ENCODE measurements around the gene ABTB2.
A peak's percentile ranks its signal among the peaks of the same experiment; 100 is the strongest.

Gene ABTB2

DNA sequence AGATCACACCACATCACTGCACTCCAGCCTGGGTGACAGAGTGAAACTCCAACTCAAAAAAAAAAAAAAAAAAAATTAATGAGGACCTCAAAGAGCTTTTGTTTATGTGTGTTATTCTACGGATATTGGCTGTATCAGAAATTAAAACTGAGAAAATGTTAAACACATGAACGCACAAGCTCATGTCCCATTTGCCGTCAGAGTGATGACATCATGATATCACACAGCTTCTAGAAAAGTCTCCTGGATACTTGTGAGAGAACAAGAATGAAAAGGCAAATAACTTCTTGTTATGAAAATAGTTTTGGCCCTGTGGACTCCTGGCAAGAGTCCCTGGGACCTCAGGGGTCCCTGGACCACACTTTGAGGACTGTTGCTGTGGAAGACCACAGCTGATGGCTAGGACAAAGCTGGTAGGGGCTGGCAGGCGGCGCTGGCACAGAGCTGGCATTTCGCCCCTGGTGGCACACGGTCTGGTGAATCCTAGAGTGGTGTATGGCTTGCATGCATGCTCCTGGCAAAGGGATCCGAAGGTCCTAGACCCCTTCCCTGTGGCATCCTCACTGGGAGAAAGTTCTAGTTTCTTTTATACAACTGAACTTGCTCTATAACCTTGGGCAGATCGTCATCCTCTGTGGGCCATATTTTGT is 178.7 kb downstream of the ABTB2 start:
- Mint-ChIP-seq H3K27ac (no peak overlapping the region), H3K4me3 (no peak overlapping the region), H3K4me1 (peaks cover 37% of the 10 kb centered on the region), H3K9me3 (no peaks in the 10 kb centered on the region), H3K36me3 (no peaks in the 10 kb centered on the region)
- no peak for ATAC-seq
- no peak for DNase-seq (ENCODE audit: low spot score in 2 of 2)

DNA sequence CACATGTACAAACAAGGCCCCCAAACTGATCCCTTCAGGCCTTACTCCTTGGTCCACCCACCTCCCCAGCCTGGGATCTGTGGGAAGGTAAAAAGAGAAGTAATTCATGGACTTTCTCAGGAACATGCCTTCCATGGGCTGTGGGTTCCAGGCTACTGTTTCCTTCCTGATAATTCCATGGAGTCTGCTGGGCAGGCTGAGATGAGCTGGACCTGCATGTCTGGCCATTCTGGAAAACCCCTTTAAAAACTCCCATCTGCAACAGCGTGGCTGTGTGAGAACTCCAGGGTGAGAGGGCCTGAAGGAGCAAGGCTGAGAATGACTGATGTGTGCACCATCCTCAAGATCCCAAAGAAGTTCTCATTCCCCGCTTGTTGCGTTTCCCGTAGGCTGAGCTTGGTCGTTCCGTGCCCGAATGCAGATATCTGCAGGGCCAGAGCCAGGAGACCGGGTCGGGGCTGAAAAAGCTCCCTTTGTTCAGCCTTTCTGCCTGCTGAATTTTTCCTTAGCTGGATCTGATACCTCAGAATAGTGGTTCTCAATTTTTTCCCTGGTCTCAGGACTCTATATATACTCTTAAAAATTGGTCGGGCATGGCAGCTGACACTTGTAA is 179.5 kb downstream of the ABTB2 start:
- ATAC-seq (no peak), DNase-seq (ENCODE audit: low spot score in 2 of 2) (no peak)
- no peak overlapping the region for H3K4me3 Mint-ChIP-seq
- H3K36me3 Mint-ChIP-seq: no peaks in the 10 kb centered on the region
- no peak overlapping the region for H3K27ac Mint-ChIP-seq
- H3K4me1 Mint-ChIP-seq: peaks cover 45% of the 10 kb centered on the region
- no peaks in the 10 kb centered on the region for H3K9me3 Mint-ChIP-seq

DNA sequence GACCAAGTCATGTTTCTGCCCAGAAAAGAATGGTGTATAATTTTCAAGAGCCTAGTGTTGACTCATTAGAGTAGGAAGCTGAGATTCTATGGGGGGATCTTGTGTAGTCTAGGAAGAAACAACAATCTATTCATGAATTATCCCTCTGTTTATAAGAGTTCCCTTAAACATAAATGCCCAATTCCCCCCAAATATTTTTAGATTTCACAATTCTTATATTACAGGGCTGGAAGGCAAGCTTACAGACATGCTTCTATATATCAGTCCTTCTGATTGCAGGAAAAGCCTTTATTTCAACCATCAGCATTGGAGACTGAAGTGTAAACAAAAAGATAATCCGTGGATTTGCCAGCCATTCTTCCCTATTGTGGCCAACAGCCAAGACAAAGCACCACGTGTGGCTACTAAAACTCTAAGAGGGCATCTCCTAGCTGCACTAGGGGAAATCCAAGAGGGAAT is 181.0 kb downstream of the ABTB2 start:
- no peak for DNase-seq (ENCODE audit: low spot score in 2 of 2)
- no peak for ATAC-seq
- no peaks in the 10 kb centered on the region for H3K9me3 Mint-ChIP-seq
- H3K4me3 Mint-ChIP-seq: no peak overlapping the region
- no peak overlapping the region for H3K27ac Mint-ChIP-seq
- H3K36me3 Mint-ChIP-seq: no peaks in the 10 kb centered on the region
- H3K4me1 Mint-ChIP-seq: peaks cover 43% of the 10 kb centered on the region

DNA sequence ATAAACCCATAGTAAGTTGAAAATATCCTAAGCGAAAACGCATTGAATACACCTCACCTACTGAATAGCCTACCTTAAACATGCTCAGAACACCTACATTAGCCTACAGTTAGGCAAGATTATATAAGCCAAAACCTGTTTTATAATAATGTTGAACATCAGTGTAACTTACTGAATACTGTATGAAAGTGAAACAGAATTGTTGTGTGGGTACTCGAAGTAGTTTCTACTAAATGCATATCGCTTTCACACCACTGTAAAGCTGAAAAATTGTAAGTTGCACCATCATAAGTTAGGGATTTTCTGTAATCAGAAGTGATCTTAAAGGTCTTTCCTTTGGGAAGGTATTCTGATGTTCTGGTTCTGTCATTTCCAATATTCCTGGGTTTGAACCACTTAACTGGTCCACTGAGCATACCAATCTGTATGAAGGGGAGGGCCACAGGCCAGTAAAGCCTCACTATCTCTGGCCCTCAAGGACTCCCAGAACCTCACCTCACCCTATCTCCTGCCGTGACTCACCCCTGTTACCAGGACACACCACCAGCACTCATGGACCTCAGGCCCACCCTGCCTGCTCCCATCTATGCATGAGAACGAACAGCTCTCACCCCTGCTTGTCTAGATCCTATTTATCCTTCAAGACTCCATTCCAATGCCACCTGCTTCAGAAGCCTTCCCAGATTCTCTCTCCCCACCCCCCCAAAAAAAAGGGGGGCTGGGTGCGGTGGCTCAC is 182.4 kb downstream of the ABTB2 start:
- Mint-ChIP-seq H3K4me3 (peak overlapping the region; percentile 60), H3K36me3 (no peaks in the 10 kb centered on the region), H3K27ac (no peak overlapping the region), H3K4me1 (peaks cover 30% of the 10 kb centered on the region), H3K9me3 (no peaks in the 10 kb centered on the region)
- DNase-seq (ENCODE audit: low spot score in 2 of 2): no peak
- no peak for ATAC-seq

DNA sequence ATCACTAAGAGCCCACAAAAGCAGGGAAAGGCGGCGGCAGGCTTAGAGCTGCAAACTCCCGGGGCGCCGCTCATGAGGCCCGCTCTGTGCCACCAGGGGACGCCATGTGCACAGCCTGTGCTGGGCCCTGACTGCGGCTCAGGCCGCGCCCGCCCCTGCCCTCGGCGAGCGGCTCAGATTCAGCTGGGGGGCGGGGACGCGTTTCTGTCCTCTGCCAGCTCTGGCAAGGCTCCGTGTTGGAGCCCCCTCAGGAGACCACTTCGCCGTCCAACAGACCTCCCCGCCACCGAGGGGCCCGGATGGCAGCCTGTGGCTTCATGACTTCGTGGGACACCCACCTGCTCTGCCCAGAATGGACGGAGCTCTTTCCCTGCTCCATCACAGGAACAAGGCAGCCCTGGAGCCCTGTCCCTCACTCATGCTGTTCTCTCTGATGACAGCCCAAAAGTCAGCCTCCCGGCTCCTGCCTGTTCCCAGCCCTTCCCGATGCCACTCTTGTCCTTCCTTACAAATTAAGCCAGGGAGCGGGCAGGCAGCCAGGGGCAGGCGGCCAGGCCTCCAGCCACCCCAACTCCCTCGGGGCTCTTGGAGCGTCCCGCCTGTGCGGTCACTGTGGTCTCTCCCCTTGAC is 183.3 kb downstream of the ABTB2 start:
- Mint-ChIP-seq H3K27ac (no peak overlapping the region), H3K9me3 (no peaks in the 10 kb centered on the region)
- peak; percentile 81 to 89 for DNase-seq (ENCODE audit: low spot score in 2 of 2)

DNA sequence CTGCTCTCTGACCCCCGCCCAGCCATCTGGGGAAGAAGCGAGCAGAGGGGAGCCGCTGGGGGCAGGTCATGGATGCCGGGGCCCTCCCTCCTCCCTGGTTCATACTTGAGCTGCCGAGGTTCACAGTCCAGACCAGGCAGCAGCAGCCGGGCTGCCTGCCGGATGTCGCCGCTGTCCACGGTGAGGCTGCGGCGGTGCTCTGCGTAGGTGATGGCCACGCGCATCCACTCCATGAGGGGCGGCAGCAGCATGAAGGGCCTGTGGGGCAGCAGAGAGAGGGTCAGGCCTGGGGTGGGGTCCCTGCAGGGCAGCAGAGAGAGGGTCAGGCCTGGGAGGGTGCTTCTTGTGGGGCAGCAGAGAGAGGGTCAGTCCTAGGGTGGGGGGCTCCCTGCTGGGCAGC is 184.8 kb downstream of the ABTB2 start:
- Mint-ChIP-seq H3K9me3 (no peaks in the 10 kb centered on the region), H3K4me1 (peaks cover 30% of the 10 kb centered on the region), H3K27ac (no peak overlapping the region), H3K4me3 (no peak overlapping the region), H3K36me3 (no peaks in the 10 kb centered on the region)
- ATAC-seq (no peak), DNase-seq (ENCODE audit: low spot score in 2 of 2) (no peak)

More for the DNA sequence above, 183.3 kb downstream of the ABTB2 start:
- Mint-ChIP-seq H3K4me3 (peak overlapping the region; percentile 60), H3K4me1 (peaks cover 30% of the 10 kb centered on the region), H3K36me3 (no peaks in the 10 kb centered on the region)
- ATAC-seq: peak; percentile 98

DNA sequence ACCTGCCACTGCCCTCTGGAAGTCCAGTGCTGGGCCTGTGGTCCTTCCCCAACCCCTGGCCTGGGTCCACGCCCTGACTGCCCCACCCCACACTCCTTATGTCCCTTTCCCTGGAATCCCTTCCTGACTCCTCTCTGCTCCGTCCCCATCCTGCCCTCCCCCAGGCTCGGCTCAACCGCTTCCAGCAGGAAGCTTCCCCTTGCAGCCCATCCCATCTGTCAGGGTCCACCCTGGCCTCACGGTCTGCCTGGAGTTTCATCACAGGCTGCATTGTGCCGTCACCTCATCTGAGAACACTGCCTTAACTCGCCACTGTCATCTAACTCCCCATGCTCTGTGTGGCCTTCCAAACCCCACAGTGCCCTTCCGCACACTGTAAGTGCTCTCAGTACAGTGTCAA is 188.1 kb downstream of the ABTB2 start:
- H3K4me3 Mint-ChIP-seq: no peak overlapping the region
- no peaks in the 10 kb centered on the region for H3K36me3 Mint-ChIP-seq
- H3K4me1 Mint-ChIP-seq: peaks cover 10% of the 10 kb centered on the region
- no peak overlapping the region for H3K27ac Mint-ChIP-seq
- DNase-seq (ENCODE audit: low spot score in 2 of 2): no peak
- ATAC-seq: no peak
- H3K9me3 Mint-ChIP-seq: no peaks in the 10 kb centered on the region

DNA sequence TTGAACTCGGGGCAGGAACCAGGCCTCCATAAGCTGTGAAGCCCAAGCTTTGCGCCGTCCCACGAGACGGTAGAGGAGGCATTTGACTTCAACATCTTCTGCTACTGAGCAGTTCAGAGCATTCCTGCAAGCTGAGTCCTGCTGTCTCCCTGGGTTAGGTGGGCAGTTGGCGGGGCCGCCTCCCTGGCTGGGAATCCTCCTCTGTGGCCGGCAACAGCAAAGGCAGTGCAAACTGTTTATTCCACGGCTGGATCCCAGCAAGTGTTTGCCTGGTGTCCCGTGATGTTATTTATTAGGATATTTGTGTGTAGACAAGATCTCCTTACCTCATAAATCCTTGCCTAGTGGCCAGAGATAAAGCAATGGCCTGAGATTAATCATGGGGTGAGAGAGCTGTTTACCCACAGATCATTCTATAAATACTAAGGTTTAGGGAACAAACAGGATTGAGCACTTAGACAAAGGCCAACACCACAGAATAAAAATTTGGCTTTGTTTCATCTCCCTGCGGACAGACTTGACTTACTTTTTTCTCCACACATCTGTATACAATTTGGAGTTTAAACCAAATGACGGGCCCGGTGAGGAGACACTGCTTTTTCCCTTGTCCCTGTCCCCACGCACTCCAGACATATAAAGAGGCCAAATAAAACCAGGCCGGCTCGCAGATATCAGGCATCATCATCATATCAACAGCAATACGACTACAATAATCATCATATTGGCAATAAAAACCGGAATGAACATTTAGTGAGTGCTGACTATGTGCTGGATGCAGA is 189.0 kb downstream of the ABTB2 start:
- no peak for ATAC-seq
- no peak overlapping the region for H3K4me3 Mint-ChIP-seq
- no peak for DNase-seq (ENCODE audit: low spot score in 2 of 2)
- H3K27ac Mint-ChIP-seq: no peak overlapping the region
- no peaks in the 10 kb centered on the region for H3K36me3 Mint-ChIP-seq
- peaks cover 5% of the 10 kb centered on the region for H3K4me1 Mint-ChIP-seq
- no peaks in the 10 kb centered on the region for H3K9me3 Mint-ChIP-seq

DNA sequence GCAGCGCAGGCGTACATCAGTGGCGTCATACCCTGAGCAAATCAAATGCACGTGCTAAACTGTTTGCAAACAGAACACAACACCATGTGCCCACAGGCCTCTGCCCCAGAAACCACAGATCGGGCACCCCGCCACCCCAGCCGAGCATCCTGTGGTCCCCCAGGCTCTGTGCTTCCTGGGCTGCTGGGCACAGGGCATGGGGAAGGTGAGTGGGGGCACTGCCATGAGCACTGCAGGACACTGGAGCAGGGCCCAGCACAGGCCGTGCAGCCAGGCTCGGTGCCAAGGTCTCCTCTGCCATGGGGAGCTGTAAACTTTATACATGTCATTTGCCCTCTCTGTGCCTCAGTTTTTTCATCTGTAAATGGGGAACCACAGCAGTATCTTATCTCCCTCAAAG is 189.8 kb downstream of the ABTB2 start:
- H3K4me3 Mint-ChIP-seq: no peak overlapping the region
- no peaks in the 10 kb centered on the region for H3K9me3 Mint-ChIP-seq
- DNase-seq (ENCODE audit: low spot score in 2 of 2) (no peak), ATAC-seq (no peak)
- H3K4me1 Mint-ChIP-seq: no peaks in the 10 kb centered on the region
- no peaks in the 10 kb centered on the region for H3K36me3 Mint-ChIP-seq
- H3K27ac Mint-ChIP-seq: no peak overlapping the region

DNA sequence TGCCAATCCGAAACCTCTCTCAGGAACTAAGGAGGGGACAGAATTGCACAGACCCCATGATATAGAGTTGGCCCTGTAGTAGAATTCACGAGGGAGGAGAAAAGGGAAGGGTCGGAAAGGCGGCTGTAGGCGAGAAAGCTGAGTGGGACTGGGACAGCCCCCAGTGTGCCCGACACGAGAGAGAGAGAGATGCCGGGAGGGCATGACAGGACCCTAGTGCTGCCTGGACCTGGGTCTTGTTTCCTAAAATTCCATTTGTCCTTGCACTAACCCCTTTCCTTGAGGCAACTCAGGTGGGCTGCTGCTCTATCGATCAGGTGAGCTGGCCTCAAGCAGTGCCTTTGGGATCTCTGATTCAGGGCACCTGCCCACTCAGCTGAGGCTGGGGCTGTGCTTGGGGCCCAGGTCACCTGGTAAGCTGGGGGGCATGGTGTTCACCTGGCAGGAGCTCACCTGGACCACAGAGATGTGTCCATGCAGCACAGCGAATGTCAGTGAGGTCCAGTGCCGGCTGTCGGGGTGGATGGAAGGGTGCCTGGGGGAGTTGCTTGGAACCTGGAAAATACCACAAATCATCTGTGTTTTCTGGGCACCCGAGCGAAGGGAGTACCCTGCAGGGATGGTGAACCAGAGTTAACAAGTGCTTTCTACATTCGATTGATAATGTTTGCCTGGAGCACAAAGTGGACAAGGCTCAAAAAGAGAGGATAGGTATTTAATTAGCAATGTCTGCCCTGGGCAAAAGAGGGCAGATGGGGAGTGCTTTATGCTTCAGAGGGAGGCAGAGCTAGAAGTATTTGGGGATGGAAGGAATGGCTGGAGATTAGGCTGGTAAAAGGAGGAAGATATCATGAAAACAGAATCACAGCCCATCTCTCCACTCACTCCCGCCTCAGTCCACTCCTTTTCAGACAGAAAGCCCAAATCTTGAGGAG is 190.7 kb downstream of the ABTB2 start:
- no peaks in the 10 kb centered on the region for H3K36me3 Mint-ChIP-seq
- no peak overlapping the region for H3K4me3 Mint-ChIP-seq
- ATAC-seq (no peak), DNase-seq (ENCODE audit: low spot score in 2 of 2) (no peak)
- peaks cover under 1% of the 10 kb centered on the region for H3K4me1 Mint-ChIP-seq
- H3K9me3 Mint-ChIP-seq: no peaks in the 10 kb centered on the region
- H3K27ac Mint-ChIP-seq: peak overlapping the region; percentile 13

DNA sequence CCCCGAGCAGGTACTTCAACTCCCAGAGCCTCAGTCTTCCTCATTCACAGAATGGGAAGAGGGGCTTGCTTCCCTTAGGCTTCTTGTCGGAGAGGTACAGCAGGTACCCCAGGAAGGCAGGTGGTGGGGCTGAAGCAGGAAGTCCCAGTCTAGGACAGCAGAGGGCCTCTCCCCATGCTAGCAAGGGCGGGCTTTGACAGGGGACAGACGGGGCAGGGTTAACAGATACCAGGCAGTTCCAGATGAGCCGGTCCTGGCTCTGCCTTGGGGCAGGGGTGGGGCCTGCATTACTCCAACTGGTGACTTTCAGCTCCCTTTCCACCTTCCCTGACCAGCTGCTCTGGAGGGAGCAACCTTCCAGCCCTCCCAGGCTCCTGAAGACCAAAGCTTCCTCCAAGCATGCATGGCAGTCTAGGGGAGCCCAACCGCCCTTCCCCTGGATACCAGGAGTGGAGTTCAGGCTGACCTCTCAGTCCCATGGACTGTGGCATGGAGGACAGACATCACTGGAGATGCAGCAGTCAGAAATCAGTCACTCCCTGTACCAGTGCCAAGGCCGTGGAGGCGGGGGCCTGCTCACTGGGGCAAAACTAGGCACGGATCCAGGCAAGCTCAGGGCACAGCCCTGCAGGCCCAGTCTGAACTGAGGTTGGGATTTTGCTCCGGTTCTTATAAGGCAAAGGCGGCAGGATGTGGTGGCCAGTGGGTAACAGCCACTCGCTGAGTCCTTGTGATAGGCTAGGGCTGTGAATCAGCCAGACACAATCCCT is 191.8 kb downstream of the ABTB2 start:
- no peak for ATAC-seq
- no peaks in the 10 kb centered on the region for H3K9me3 Mint-ChIP-seq
- H3K36me3 Mint-ChIP-seq: peaks cover 9% of the 10 kb centered on the region
- no peak overlapping the region for H3K4me3 Mint-ChIP-seq
- DNase-seq (ENCODE audit: low spot score in 2 of 2): no peak
- peak overlapping the region; percentile 13 for H3K27ac Mint-ChIP-seq
- H3K4me1 Mint-ChIP-seq: peaks cover 10% of the 10 kb centered on the region

DNA sequence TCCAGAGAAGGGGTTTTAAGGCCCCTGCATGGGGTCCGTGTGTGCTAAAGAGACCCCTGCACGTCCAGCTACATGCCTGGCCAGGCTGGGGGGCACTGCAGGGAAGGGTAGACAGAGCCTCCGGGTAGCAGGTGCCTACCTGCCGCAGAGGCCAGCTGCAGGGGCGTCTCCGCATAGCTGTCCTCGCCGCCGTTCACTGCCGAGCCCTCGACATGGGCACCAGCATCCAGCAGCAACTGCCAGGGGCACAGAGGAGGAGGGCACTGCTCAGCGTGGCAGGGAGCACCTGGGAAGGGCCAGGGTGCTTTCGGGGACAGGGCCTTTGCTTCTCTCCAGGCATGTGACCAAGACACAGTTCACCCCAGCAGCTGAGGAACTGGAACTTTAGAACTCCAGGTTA is 192.7 kb downstream of the ABTB2 start:
- Mint-ChIP-seq H3K27ac (no peak overlapping the region), H3K4me1 (peaks cover 11% of the 10 kb centered on the region), H3K36me3 (peaks cover 12% of the 10 kb centered on the region), H3K4me3 (no peak overlapping the region), H3K9me3 (no peaks in the 10 kb centered on the region)
- DNase-seq (ENCODE audit: low spot score in 2 of 2): no peak
- ATAC-seq: no peak

DNA sequence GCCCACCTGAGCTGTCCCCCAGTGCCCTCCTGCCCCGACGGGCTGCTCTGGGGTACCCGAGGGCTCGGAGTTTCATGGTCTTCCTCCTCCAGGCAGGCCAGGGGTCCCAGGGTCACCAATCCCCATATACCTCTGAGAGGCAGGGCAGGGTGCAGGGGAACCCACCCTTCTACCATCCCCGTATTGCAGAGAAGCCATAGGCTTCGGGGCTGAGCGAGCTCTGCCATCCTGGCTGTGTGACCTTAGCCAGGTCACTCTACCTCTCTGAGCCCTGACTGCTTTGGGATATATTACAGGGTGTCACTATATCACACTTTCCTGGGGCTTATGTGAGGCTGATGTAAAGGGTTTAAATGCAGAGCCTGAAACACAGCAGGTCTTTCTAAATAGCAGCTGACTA is 195.0 kb downstream of the ABTB2 start:
- Mint-ChIP-seq H3K36me3 (peaks cover 18% of the 10 kb centered on the region), H3K4me1 (peaks cover 25% of the 10 kb centered on the region), H3K9me3 (no peaks in the 10 kb centered on the region), H3K27ac (no peak overlapping the region), H3K4me3 (no peak overlapping the region)
- DNase-seq (ENCODE audit: low spot score in 2 of 2) (no peak), ATAC-seq (no peak)

DNA sequence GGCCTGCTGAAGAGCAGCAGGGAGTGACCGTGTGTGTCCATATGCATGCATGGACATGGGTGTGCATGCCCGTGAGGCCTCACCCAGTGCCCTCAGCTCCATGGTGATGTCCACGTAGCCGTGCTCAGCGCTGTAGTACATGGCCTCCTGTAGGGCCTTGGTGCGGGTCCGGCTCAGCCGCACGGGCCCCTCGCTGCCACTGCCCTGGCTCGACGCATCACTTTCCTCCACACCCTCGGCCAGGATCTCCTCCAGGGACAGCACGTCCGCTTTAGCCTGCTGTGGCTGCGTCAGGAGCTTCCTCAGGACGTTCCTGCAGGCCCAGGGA is 195.4 kb downstream of the ABTB2 start:
- no peak for ATAC-seq
- Mint-ChIP-seq H3K27ac (no peak overlapping the region), H3K4me3 (no peak overlapping the region), H3K9me3 (no peaks in the 10 kb centered on the region), H3K36me3 (peaks cover 21% of the 10 kb centered on the region), H3K4me1 (peaks cover 25% of the 10 kb centered on the region)
- DNase-seq (ENCODE audit: low spot score in 2 of 2): no peak
